VCaP (cell line): ENCODE measurements around the gene LARGE2.
A peak's percentile ranks its signal among the peaks of the same experiment; 100 is the strongest.

ENCODE experiments used
- H3K27ac ChIP-seq: fragments of 450-650 bp; 2 replicates; pipeline ENCODE4 v1.5.1; 2017
- TF ChIP-seq, protein P1 (sequence below): fragments of 450-650 bp; conservative IDR thresholded peaks from 2 replicates; pipeline ENCODE4 v1.5.1; 2017; ENCODE audit warnings: mild to moderate bottlenecking, moderate library complexity

LARGE2 gene

DNA sequence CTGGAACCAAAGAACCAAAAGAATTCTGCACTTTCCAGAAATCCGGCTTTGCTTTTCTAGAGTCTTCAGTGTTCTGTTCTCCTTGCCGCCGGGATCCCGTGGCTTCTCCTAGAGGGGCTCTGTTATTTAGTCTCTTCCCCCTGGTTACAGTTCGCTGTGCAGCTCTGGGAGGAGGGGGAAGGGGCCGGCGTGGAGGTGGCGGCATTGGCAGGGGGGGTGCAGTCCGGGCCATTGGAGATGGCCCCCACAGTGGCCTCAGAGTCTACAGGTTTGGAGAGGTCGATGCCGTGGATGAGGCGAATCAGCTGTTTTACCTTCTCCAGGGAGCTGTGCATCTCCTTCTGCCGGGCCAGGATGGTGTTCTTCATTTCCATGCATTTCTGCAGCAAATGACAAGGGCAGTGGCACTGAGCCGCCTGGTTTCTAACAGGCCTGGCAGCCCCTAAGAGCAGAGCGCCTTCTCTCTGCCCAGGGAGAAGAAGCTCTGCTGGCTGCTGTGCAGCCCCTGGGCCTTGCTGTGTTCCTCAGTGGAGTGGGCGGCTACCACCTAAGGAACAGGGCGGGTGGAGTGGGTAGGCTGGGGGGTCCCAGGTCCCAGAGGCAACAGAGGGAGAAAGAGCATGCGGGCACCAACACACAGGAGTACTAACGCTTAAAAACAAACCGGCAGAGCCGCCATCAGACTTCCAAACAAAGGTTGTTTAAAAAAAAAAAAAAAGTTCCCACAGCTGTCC lies 11.6 kb downstream of the LARGE2 start:
- peak overlapping the region; percentile 72 for H3K27ac ChIP-seq
- TF ChIP-seq, protein P1, sequence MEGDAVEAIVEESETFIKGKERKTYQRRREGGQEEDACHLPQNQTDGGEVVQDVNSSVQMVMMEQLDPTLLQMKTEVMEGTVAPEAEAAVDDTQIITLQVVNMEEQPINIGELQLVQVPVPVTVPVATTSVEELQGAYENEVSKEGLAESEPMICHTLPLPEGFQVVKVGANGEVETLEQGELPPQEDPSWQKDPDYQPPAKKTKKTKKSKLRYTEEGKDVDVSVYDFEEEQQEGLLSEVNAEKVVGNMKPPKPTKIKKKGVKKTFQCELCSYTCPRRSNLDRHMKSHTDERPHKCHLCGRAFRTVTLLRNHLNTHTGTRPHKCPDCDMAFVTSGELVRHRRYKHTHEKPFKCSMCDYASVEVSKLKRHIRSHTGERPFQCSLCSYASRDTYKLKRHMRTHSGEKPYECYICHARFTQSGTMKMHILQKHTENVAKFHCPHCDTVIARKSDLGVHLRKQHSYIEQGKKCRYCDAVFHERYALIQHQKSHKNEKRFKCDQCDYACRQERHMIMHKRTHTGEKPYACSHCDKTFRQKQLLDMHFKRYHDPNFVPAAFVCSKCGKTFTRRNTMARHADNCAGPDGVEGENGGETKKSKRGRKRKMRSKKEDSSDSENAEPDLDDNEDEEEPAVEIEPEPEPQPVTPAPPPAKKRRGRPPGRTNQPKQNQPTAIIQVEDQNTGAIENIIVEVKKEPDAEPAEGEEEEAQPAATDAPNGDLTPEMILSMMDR = no peak

GRCh38 chr11:45934580-45935318 lies 12.3 kb downstream of the LARGE2 start:
- TF ChIP-seq, protein P1 = no peak
- peak overlapping the region; percentile 72 for H3K27ac ChIP-seq

DNA sequence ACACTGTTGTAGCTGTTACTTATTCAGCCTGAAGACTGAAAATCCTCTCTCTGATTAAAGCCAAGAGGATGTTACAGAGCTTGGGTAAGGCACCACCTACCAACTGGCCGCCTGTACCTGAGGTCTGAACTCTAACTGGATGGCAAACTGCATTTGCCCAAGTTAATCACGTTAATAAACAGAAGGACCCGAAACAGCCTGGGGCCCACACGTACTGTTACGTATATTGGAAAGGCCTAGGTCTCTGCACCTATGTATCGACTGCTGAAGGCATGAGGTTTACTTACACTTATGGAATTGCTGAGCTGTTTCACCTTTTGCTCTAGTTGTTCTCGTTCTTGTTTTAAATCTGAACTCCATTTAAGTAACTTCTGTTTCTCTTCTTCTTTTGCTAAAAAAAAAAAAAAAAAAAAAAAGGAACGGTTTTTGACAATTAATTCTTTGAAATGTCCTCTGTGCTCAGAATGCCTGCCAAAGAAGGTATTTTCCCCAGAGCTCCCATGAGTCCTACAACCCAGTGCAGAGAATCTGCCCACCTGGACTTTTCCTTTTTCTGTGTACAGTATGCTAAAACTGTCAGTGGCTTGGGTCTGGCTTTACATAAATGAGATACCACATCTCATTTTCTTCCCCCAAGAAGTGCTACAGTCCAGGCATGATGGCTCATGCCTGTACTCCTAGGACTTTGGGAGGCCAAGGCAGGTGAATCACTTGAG lies 13.1 kb downstream of the LARGE2 start:
- H3K27ac ChIP-seq = peak overlapping the region; percentile 72
- TF ChIP-seq, protein P1 = no peak

GRCh38 chr11:45936511-45937054 lies 14.1 kb downstream of the LARGE2 start:
- TF ChIP-seq, protein P1 = no peak
- H3K27ac ChIP-seq = no peak overlapping the region; the same call in 1 of the 2 replicates

GRCh38 chr11:45937916-45938315 lies 15.5 kb downstream of the LARGE2 start:
- TF ChIP-seq, protein P1 = no peak
- H3K27ac ChIP-seq = no peak overlapping the region

GRCh38 chr11:45939836-45940235 lies 17.4 kb downstream of the LARGE2 start:
- peak overlapping the region; percentile 20; the same call in 1 of the 2 replicates for H3K27ac ChIP-seq
- TF ChIP-seq, protein P1 = no peak

GRCh38 chr11:45941285-45941684 lies 18.8 kb downstream of the LARGE2 start:
- TF ChIP-seq, protein P1 = no peak
- no peak overlapping the region for H3K27ac ChIP-seq
